MCF 10A (cell line): Measurements from ENCODE around the gene KCTD11. TPM values are rescaled to one million over a fixed set of nuclear protein-coding genes. Genes with fewer than 3 reads are reported as not detected.
A peak's percentile ranks its signal among the peaks of the same experiment; 100 is the strongest.

Experiments used
- BruUV-seq: library from RNA; stranded (reverse); fragments of 400-500 nt; replicated peaks from 2 replicates; lab custom pipeline; 2021; lab: Mats Ljungman, UMichigan
- CTCF ChIA-PET: fragments of 300-600 bp; sonication (Branson Sonifier 250); formaldehyde crosslinking; extraction: SDS; loops from one replicate; lab custom pipeline; 2021; ENCODE audit warnings: antibody characterized with exemption, inconsistent platforms; lab: Yijun Ruan, JAX
- POLR2A ChIA-PET: fragments of 300-600, 350-650 bp; sonication (Branson Sonifier 250); formaldehyde crosslinking; extraction: SDS; loops from one replicate; lab custom pipeline; 2020; ENCODE audit warnings: antibody characterized with exemption, inconsistent platforms; lab: Yijun Ruan, JAX
- DNase-seq: peaks from one replicate; pipeline ENCODE4 v3.0.0-alpha.2; 2018; ENCODE audit not compliant: unreplicated experiment
- H3K27ac Mint-ChIP-seq: one replicate; pipeline ENCODE4 v1.8.0; 2022; ENCODE audit warnings: mild to moderate bottlenecking, low read depth, mixed read lengths; ENCODE audit not compliant: unreplicated experiment
- H3K27me3 Mint-ChIP-seq: one replicate; pipeline ENCODE4 v1.8.0; 2022; ENCODE audit warnings: mixed read lengths; ENCODE audit not compliant: insufficient read depth, unreplicated experiment
- H3K36me3 Mint-ChIP-seq: one replicate; pipeline ENCODE4 v1.8.0; 2022; ENCODE audit warnings: mild to moderate bottlenecking, moderate library complexity, mixed read lengths; ENCODE audit not compliant: insufficient read depth, unreplicated experiment
- H3K4me1 Mint-ChIP-seq: one replicate; pipeline ENCODE4 v1.8.0; 2022; ENCODE audit warnings: mixed read lengths; ENCODE audit not compliant: insufficient read depth, unreplicated experiment
- H3K4me3 Mint-ChIP-seq: one replicate; pipeline ENCODE4 v1.8.0; 2022; ENCODE audit warnings: mild to moderate bottlenecking, moderate library complexity, mixed read lengths; ENCODE audit not compliant: unreplicated experiment
- H3K9me3 Mint-ChIP-seq: one replicate; pipeline ENCODE4 v1.8.0; 2022; ENCODE audit warnings: mixed read lengths; ENCODE audit not compliant: unreplicated experiment
- intact Hi-C: fragments of 100-400 bp; cut with micrococcal nuclease; formaldehyde crosslinking; loops from 2 replicates; pipeline ENCODE4 v1.14.1; 2022
- total RNA-seq: library from RNA; stranded (reverse); gene quantifications from 2 replicates; pipeline ENCODE4 v1.2.3, GENCODE V29; 2022
- TF ChIP-seq, protein P1 (sequence below): fragments of 200-600 bp; IDR thresholded peaks from one replicate; pipeline ENCODE4 v1.8.0; 2022; ENCODE audit warnings: antibody characterized with exemption, mild to moderate bottlenecking; ENCODE audit not compliant: unreplicated experiment

KCTD11 gene
- total RNA-seq, 1 experiment from 2014 or later: 10.1 TPM

DNA sequence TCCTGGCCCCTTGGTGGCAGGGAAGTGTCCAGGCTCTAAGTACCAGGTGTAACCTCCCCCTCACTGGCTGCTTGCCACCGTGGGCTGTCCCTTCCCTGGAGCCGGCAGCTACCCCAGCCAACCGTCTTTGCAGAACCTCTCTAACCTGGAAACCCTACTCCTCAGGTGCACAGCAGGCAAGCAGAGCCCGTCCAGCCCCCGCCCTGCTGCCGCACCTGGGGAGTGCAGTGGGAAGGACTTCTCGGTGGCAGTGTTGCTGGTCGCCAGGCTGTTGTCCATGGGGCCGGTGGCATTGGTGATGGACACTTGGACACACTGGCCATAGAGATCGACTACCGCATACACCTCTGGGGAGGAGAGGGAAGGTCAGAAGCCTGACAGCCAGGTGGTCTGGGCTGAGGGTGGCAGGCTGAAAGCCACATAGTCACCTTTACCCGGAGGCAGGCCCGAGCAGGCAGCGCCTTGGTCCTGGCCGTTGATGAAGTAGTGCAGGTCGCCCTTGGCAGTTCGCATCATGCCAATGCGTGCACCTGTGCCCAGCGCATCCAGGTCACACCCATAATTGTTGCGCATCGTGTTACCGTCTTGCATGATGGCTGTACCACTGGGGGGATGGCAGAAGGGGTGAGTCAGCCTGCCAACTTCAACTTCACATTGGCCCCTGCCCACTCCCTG lies 29.3 kb upstream of the KCTD11 start:
- Mint-ChIP-seq H3K4me3 (no peak overlapping the region), H3K4me1 (peaks cover 1% of the 10 kb centered on the region), H3K27me3 (no peaks in the 10 kb centered on the region), H3K36me3 (peaks cover 81% of the 10 kb centered on the region), H3K9me3 (no peaks in the 10 kb centered on the region), H3K27ac (no peak overlapping the region)
- ChIA-PET CTCF (interaction anchor here (0.9 kb wide), 1 partner anchor 23 kb away, joined by 3 read pairs; no protein-coding TSS in a partner anchor), POLR2A (no interaction called here)
- no TSS peak for BruUV-seq
- TF ChIP-seq, protein P1, sequence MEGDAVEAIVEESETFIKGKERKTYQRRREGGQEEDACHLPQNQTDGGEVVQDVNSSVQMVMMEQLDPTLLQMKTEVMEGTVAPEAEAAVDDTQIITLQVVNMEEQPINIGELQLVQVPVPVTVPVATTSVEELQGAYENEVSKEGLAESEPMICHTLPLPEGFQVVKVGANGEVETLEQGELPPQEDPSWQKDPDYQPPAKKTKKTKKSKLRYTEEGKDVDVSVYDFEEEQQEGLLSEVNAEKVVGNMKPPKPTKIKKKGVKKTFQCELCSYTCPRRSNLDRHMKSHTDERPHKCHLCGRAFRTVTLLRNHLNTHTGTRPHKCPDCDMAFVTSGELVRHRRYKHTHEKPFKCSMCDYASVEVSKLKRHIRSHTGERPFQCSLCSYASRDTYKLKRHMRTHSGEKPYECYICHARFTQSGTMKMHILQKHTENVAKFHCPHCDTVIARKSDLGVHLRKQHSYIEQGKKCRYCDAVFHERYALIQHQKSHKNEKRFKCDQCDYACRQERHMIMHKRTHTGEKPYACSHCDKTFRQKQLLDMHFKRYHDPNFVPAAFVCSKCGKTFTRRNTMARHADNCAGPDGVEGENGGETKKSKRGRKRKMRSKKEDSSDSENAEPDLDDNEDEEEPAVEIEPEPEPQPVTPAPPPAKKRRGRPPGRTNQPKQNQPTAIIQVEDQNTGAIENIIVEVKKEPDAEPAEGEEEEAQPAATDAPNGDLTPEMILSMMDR: no peak
- no peak for DNase-seq
- intact Hi-C loops: no loop called here

- BruUV-seq: no TSS peak
- intact Hi-C loops: no loop called here
- CTCF ChIA-PET: interaction anchor here (0.6 to 1.6 kb wide), 5 partner anchors 10 to 838 kb away, joined by 3 to 4 read pairs (median 3); no protein-coding TSS in a partner anchor
- H3K4me3 Mint-ChIP-seq: no peak overlapping the region
- peak; percentile 42 for DNase-seq
- H3K27me3 Mint-ChIP-seq: no peaks in the 10 kb centered on the region
- peaks cover 14% of the 10 kb centered on the region for H3K4me1 Mint-ChIP-seq
- H3K27ac Mint-ChIP-seq: no peak overlapping the region
- TF ChIP-seq, protein P1: peak; percentile 77
- H3K36me3 Mint-ChIP-seq: peaks cover 69% of the 10 kb centered on the region
- no peaks in the 10 kb centered on the region for H3K9me3 Mint-ChIP-seq
- POLR2A ChIA-PET: interaction anchor here (2.5 kb wide), 1 partner anchor 9 kb away, joined by 8 read pairs; the partner anchor contains the start of gene GPS2
Measured at GRCh38 chr17:7323731-7324437, 28.1 kb upstream of the KCTD11 start.

DNA sequence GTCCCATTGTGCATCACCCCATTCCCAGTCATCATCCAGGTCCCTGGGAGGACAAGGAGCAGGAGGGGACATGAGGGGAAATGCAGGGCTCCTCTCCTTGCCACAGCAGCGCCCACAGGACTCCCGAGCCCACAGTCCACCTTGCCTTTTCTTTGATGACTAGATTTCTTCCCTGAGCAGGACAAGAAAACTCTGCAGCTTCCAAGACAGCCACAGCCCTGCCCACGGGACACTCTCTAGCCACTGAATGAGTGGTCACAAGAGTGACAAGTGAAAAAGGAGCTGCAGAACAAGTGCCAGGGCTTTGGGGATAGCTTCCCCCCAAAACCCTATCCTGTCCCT lies 27.6 kb upstream of the KCTD11 start:
- no peak for DNase-seq
- H3K27ac Mint-ChIP-seq: no peak overlapping the region
- ChIA-PET POLR2A (interaction anchor here (2.5 kb wide), 1 partner anchor 9 kb away, joined by 8 read pairs; the partner anchor contains the start of gene GPS2), CTCF (interaction anchor here (0.6 to 1.6 kb wide), 7 partner anchors 10 to 308 kb away, joined by 3 to 5 read pairs (median 3); no protein-coding TSS in a partner anchor)
- intact Hi-C loops: no loop called here
- no TSS peak for BruUV-seq
- no peak overlapping the region for H3K4me3 Mint-ChIP-seq
- no peaks in the 10 kb centered on the region for H3K9me3 Mint-ChIP-seq
- peaks cover 66% of the 10 kb centered on the region for H3K36me3 Mint-ChIP-seq
- no peaks in the 10 kb centered on the region for H3K27me3 Mint-ChIP-seq
- TF ChIP-seq, protein P1: no peak
- H3K4me1 Mint-ChIP-seq: peaks cover 15% of the 10 kb centered on the region

DNA sequence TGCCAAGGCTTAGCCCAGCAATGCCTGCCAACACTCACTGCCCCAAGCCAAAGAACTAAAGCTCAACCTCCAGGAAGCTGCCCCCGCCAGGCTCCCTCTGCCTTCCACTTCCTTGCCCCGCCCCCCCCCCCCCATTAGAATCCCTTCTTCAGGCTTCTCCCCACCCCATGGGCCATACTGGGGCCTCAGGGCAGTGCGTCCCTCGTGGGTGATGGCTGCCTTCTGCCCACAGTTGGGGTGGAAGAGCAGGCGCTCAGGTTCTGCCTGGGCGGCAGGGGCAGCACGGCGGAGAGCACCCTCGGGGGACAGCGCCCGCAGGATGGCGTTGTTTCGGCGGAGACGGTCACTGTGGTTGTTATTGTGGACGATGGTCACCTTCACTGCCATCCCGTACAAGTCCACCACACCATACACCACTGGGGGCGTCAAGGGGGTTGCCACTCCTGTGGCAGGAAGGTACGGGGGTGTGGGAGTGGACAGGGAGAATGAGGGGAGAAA lies 26.9 kb upstream of the KCTD11 start:
- peaks cover 59% of the 10 kb centered on the region for H3K36me3 Mint-ChIP-seq
- H3K27ac Mint-ChIP-seq: no peak overlapping the region
- POLR2A ChIA-PET: interaction anchor here (2.5 kb wide), 1 partner anchor 10 kb away, joined by 8 read pairs; the partner anchor contains the start of gene GPS2
- H3K4me3 Mint-ChIP-seq: no peak overlapping the region
- no peaks in the 10 kb centered on the region for H3K9me3 Mint-ChIP-seq
- CTCF ChIA-PET: interaction anchor here (0.6 to 1.6 kb wide), 6 partner anchors 11 to 266 kb away, joined by 3 to 5 read pairs (median 3); no protein-coding TSS in a partner anchor
- H3K27me3 Mint-ChIP-seq: no peaks in the 10 kb centered on the region
- DNase-seq: no peak
- TF ChIP-seq, protein P1: no peak
- H3K4me1 Mint-ChIP-seq: peaks cover 15% of the 10 kb centered on the region
- BruUV-seq: no TSS peak
- intact Hi-C loops: no loop called here
